ENCODE measurements around the gene ALG2. TPM values are rescaled to one million over a fixed set of nuclear protein-coding genes. Genes with fewer than 3 reads are reported as not detected.
"Not testable (repeated sequence)": the region's sequence is repeated elsewhere in the genome, so short reads cannot be mapped to it uniquely, and the experiment has no call there.

ALG2 gene
- total RNA-seq, 4 donors from 2014 or later, result 23.8 to 31.1 (median 28.1) TPM

DNA sequence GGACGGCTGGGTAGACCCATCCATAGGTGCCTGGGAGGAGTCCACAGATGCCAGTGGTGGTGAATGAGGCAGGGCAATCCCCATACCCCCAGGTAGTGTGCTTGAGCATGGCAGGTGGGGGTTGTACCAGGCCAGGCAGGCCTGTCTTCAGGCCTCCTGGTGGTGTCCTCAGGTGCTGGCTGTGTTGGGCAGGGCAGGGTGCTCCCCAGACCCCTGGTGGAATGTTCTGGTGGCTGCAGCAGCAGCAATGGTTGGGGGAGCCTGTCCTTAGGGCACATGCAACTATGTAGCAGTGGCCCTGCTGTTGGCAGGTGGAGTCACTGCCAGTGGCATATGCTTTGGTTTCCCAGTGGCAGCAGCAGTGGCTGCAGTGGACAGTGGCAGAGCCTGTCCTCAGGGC lies 10.0 kb downstream of the ALG2 start:
- DNase-seq (ENCODE audit: low spot score in 2 of 2), result no peak
- no peak overlapping the region for H3K4me3 ChIP-seq (ENCODE audit: low read depth, poor library complexity, severe bottlenecking)
- no peak for TF ChIP-seq POLR2A (IDR thresholded peaks at IDR 0.05)
- TF ChIP-seq, protein P1, sequence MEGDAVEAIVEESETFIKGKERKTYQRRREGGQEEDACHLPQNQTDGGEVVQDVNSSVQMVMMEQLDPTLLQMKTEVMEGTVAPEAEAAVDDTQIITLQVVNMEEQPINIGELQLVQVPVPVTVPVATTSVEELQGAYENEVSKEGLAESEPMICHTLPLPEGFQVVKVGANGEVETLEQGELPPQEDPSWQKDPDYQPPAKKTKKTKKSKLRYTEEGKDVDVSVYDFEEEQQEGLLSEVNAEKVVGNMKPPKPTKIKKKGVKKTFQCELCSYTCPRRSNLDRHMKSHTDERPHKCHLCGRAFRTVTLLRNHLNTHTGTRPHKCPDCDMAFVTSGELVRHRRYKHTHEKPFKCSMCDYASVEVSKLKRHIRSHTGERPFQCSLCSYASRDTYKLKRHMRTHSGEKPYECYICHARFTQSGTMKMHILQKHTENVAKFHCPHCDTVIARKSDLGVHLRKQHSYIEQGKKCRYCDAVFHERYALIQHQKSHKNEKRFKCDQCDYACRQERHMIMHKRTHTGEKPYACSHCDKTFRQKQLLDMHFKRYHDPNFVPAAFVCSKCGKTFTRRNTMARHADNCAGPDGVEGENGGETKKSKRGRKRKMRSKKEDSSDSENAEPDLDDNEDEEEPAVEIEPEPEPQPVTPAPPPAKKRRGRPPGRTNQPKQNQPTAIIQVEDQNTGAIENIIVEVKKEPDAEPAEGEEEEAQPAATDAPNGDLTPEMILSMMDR (IDR thresholded peaks at IDR 0.05), result no peak
- WGBS, 2 donors, result 91 to 100% methylated on average over 1 of the region's 1 CpG
- intact Hi-C loops (cut with DNase I; ENCODE audit: low total_unique reads), result no loop called here

DNA sequence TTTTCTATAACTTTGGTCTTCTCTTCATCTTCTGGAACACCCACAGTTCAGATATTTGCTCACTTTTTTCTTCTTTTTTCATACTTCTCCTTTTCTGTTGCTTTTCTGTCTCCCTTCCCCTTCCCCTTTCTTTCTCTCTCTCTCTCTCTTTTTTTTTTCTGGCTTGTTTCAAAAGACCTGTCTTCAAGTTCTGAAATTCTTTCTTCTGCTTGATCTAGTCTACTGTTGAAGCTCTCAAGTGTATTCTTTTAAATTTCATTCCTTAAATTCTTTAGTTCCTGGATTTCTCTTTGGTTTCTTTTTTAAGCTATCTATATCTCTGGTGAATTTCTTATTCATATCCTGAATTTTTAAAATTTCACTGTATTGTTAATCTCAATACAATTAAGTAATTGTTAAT lies 11.2 kb downstream of the ALG2 start:
- TF ChIP-seq, protein P1 (IDR thresholded peaks at IDR 0.05), result no peak
- no peak for TF ChIP-seq POLR2A (IDR thresholded peaks at IDR 0.05)
- intact Hi-C loops (cut with DNase I; ENCODE audit: low total_unique reads), result no loop called here
- DNase-seq (ENCODE audit: low spot score in 2 of 2), result no peak
- H3K4me3 ChIP-seq (ENCODE audit: low read depth, poor library complexity, severe bottlenecking), result no peak overlapping the region

DNA sequence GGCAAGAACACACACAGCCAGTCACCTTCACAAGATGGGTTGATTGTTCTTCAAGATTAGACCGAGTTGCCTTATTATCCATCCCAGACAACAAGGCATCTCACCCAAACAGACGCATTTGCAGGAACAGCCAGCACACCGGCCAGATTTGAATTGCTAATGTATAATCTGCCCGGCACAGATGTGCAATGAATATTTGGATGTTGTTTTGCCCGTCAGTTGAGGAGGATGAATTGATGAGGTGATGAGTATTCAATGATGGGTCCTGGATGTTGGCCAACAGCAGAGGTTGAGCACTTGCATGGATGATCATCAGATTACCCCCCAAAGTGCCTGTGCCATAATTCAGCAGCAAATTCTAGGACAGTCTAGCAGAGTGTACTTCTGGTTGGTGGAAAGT lies 20.1 kb downstream of the ALG2 start:
- DNase-seq (ENCODE audit: low spot score in 2 of 2), result no peak
- 71 to 82% methylated on average over 5 of the region's 5 CpGs for WGBS, 2 donors
- no peak for TF ChIP-seq POLR2A (IDR thresholded peaks at IDR 0.05)
- TF ChIP-seq, protein P1 (IDR thresholded peaks at IDR 0.05), result no peak
- no peak overlapping the region for H3K4me3 ChIP-seq (ENCODE audit: low read depth, poor library complexity, severe bottlenecking)
- intact Hi-C loops (cut with DNase I; ENCODE audit: low total_unique reads), result no loop called here

DNA sequence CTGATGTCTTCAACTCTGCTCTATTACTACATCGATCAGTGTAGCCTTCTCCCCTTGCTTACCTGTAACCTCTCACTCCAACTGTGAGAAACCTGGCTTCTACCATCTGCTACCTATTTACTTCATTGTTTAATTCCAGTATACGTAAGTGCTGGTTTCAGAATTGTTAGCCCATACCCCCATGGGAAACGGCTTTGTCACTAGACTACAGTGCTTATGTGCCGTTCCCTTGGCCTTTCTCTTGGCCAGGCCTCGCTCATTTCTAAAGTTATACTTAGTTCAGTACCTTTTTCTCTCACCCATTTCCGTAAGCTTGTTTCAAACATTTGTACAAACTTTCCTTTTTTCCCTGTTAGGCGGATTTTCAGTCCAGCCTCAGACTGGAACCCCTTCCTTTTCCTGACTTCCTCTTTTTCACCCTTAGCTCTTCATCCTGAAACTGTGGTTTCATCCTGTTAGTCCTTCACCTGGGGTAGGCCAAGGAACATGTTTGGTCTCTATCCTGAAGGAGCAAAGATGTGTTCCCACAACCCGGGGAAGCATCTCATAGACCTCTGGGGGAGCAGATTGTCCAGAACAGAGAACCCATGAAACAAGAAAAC lies 21.7 kb downstream of the ALG2 start:
- TF ChIP-seq, protein P1 (IDR thresholded peaks at IDR 0.05), result no peak
- TF ChIP-seq POLR2A (IDR thresholded peaks at IDR 0.05), result no peak
- WGBS, 2 donors, result 90 to 92% methylated on average over 8 of the region's 8 CpGs
- no peak for DNase-seq (ENCODE audit: low spot score in 2 of 2)
- intact Hi-C loops (cut with DNase I; ENCODE audit: low total_unique reads), result no loop called here
- no peak overlapping the region for H3K4me3 ChIP-seq (ENCODE audit: low read depth, poor library complexity, severe bottlenecking)

DNA sequence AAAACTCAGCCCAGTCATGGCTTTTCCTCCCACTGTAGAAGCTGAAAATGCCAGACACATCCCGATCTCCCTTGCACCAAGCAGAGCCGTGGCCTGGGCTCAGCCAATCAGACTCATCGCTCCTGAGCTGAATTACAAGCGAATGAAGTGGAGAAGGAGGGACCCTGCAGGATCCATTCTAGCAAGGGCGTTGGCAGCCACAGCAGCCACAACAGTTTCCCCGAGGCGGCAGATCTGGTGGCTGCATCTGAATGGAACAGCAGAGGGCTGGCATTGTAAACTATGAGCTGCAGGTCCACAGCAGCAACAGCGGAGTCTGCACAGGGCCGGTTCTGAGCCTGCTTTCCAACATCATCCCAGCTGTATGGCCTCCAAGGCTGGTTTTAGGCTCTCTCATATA lies 23.8 kb downstream of the ALG2 start:
- 58 to 64% methylated on average over 9 of the region's 9 CpGs for WGBS, 2 donors
- DNase-seq (ENCODE audit: low spot score in 2 of 2), result peak in 1 of 2 donors; percentile 32
- intact Hi-C loops (cut with DNase I; ENCODE audit: low total_unique reads), result no loop called here
- no peak for TF ChIP-seq POLR2A (IDR thresholded peaks at IDR 0.05)
- TF ChIP-seq, protein P1 (IDR thresholded peaks at IDR 0.05), result no peak
- H3K4me3 ChIP-seq (ENCODE audit: low read depth, poor library complexity, severe bottlenecking), result no peak overlapping the region

DNA sequence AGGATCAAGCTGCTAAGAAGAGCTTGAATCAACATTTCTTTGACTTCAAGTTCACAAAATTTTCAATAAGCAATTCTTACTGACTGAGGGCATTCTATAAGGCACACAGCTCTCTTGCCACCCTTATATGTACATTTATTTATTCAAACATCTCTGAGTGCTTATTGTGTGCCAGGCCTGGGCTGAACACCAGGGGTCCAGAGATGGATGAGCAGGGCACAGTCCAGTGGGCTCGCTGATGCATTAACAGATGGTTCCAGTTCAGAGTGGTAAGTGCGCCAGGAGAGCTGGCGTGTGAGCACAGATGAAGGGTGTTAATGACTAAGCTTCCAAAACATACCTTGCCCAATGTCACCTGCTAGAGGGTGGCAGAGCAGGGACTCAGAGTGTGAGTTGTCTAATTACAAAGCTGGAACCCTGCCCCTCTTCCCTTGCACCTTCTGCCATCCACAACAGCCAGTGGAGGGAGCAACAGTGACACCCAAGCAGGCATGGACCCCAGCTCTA lies 24.6 kb downstream of the ALG2 start:
- intact Hi-C loops (cut with DNase I; ENCODE audit: low total_unique reads), result no loop called here
- peak in 1 of 2 donors; percentile 49 for DNase-seq (ENCODE audit: low spot score in 2 of 2)
- H3K4me3 ChIP-seq (ENCODE audit: low read depth, poor library complexity, severe bottlenecking), result no peak overlapping the region
- TF ChIP-seq, protein P1 (IDR thresholded peaks at IDR 0.05), result no peak
- no peak for TF ChIP-seq POLR2A (IDR thresholded peaks at IDR 0.05)
- 91 to 94% methylated on average over 3 of the region's 3 CpGs for WGBS, 2 donors

DNA sequence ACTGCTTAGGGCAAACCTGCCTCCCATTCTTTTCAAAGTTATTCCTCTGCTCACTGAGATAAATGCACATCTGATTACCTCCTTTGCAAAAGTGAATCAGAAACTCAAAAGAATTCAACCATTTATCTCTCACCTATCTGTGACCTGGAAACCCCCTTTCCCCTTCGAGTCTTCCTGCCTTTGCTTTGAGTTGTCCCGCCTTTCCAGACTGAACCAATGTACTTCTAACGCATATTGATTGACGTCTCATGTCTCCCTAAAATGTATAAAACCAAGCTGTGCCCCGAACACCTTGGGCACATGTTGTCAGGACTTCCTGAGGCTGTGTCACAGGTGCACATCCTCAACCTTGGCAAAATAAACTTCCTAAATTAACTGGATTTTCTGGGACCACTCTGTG lies 25.3 kb downstream of the ALG2 start:
- WGBS, 2 donors, result 75 to 77% methylated on average over 5 of the region's 5 CpGs
- DNase-seq (ENCODE audit: low spot score in 2 of 2); H3K4me3 ChIP-seq (ENCODE audit: low read depth, poor library complexity, severe bottlenecking); intact Hi-C loops (cut with DNase I; ENCODE audit: low total_unique reads): not testable (repeated sequence)
